Measurements from ENCODE around the gene DRD2. TPM values are rescaled to one million over a fixed set of nuclear protein-coding genes. Genes with fewer than 3 reads are reported as not detected.

DRD2 gene
- total and polyA plus RNA-seq, 2 of the 13 experiments (the other 11 are each of a cell fraction or from before 2014, with no cell fraction given): not detected

DNA sequence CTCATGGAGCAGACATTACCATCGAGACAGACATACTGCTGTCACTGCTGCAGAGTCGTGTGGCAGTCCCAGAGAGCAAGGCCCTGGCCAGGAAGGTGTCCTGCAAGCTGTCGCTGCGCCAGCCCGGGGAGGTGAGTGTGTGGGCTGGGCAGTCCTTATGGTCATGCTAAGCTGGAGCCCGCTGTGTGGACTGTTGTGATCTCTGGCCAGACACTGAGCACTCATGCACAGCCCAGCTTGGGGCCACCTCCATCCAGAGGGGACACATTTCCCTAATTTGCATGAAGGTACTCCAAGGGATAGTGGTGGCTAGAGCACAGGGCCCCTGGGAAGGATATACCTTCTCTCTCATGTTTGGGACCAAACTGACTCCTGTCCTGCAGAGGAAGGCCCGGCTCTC is 78.0 kb downstream of the DRD2 start:
- 5% methylated on average over 3 of the region's 7 CpGs for WGBS (ENCODE audit: low lambda C conversion rate)
- no peaks in the 10 kb centered on the region for H3K36me3 ChIP-seq (replicated peaks in 1 of 2; ENCODE audit: control insufficient read depth in 1 of 2, insufficient read depth in 2 of 2, low read length in 2 of 2)
- FAIRE-seq (no peak), DNase-seq (ENCODE audit: low spot score) (no peak), ATAC-seq (peak; percentile 34; the same call in 2 of the 3 replicates)
- no peaks in the 10 kb centered on the region for H3K9me3 ChIP-seq (ENCODE audit: low read length)
- H3K4me1 ChIP-seq (ENCODE audit: insufficient read depth, low read length): no peaks in the 10 kb centered on the region
- POLR2A ChIA-PET: no interaction called here
- peaks cover 2 to 15% of the 10 kb centered on the region in 2 experiments; a peak in 4 of 5 replicates for H3K27me3 ChIP-seq (ENCODE audit: control insufficient read depth in 1 of 2, insufficient read depth in 2 of 2, low read length in 2 of 2)
- no peak overlapping the region for H2AFZ ChIP-seq (ENCODE audit: low read length)
- CTCF ChIA-PET (ENCODE audit: low intra/inter-chr PET ratio, low total read pairs): no interaction called here
- no peak overlapping the region for H3K27ac ChIP-seq (ENCODE audit: extremely low read length, insufficient read depth, low read length)
- H4K20me1 ChIP-seq (ENCODE audit: insufficient read depth, low read length): no peaks in the 10 kb centered on the region
- no peak overlapping the region for H3K4me2 ChIP-seq (ENCODE audit: low read depth, low read length)
- no peaks in the 10 kb centered on the region for H3K79me2 ChIP-seq (ENCODE audit: insufficient read depth, low read length)
- no TSS peak for BruUV-seq (replicated peaks)
- in situ Hi-C loops (cut with HindIII; ENCODE audit: extremely low pct_ligation_motif_present, low pct_unique_long_range_greater_than_20kb) (no loop called here), intact Hi-C loops (cut with micrococcal nuclease; ENCODE audit: unreplicated experiment) (no loop called here)
- H3K9ac ChIP-seq (ENCODE audit: insufficient read depth, low read depth, low read length): no peak overlapping the region
- no peak overlapping the region for H3K4me3 ChIP-seq (replicated peaks in 1 of 3; ENCODE audit: insufficient read depth in 1 of 3, low read depth in 2 of 3, low read length in 3 of 3)
- TF ChIP-seq REL (CRISPR knock-in tag; conservative IDR thresholded peaks at IDR 0.05) (no peak), SMAD3 (CRISPR knock-in tag; IDR thresholded peaks at IDR 0.05) (no peak), SIN3A (IDR thresholded peaks at IDR 0.05; ENCODE audit: borderline replicate concordance, low read depth, low read length) (no peak), GZF1 (CRISPR knock-in tag; IDR thresholded peaks at IDR 0.05) (no peak), EP300 (IDR thresholded peaks at IDR 0.05; ENCODE audit: low read depth in 2 of 2, low read length in 2 of 2) (no peak), EP300 (CRISPR knock-in tag; IDR thresholded peaks at IDR 0.05; ENCODE audit: borderline replicate concordance) (no peak), RBAK (CRISPR knock-in tag; IDR thresholded peaks at IDR 0.05) (no peak), TOE1 (CRISPR knock-in tag; IDR thresholded peaks at IDR 0.05) (no peak), GLI4 (CRISPR knock-in tag; IDR thresholded peaks at IDR 0.05; ENCODE audit: borderline replicate concordance) (no peak), HHEX (CRISPR knock-in tag; IDR thresholded peaks at IDR 0.05) (no peak), ZNF274 (CRISPR knock-in tag; IDR thresholded peaks at IDR 0.05) (no peak), ZNF567 (CRISPR knock-in tag; IDR thresholded peaks at IDR 0.05; ENCODE audit: borderline replicate concordance) (no peak)
- TF ChIP-seq, protein P1, sequence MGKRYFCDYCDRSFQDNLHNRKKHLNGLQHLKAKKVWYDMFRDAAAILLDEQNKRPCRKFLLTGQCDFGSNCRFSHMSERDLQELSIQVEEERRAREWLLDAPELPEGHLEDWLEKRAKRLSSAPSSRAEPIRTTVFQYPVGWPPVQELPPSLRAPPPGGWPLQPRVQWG (CRISPR knock-in tag; IDR thresholded peaks at IDR 0.05; ENCODE audit: borderline replicate concordance, low read depth): no peak
- TF ChIP-seq, protein P2, sequence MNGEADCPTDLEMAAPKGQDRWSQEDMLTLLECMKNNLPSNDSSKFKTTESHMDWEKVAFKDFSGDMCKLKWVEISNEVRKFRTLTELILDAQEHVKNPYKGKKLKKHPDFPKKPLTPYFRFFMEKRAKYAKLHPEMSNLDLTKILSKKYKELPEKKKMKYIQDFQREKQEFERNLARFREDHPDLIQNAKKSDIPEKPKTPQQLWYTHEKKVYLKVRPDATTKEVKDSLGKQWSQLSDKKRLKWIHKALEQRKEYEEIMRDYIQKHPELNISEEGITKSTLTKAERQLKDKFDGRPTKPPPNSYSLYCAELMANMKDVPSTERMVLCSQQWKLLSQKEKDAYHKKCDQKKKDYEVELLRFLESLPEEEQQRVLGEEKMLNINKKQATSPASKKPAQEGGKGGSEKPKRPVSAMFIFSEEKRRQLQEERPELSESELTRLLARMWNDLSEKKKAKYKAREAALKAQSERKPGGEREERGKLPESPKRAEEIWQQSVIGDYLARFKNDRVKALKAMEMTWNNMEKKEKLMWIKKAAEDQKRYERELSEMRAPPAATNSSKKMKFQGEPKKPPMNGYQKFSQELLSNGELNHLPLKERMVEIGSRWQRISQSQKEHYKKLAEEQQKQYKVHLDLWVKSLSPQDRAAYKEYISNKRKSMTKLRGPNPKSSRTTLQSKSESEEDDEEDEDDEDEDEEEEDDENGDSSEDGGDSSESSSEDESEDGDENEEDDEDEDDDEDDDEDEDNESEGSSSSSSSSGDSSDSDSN (CRISPR knock-in tag; IDR thresholded peaks at IDR 0.05): no peak
- TF ChIP-seq, protein P3, sequence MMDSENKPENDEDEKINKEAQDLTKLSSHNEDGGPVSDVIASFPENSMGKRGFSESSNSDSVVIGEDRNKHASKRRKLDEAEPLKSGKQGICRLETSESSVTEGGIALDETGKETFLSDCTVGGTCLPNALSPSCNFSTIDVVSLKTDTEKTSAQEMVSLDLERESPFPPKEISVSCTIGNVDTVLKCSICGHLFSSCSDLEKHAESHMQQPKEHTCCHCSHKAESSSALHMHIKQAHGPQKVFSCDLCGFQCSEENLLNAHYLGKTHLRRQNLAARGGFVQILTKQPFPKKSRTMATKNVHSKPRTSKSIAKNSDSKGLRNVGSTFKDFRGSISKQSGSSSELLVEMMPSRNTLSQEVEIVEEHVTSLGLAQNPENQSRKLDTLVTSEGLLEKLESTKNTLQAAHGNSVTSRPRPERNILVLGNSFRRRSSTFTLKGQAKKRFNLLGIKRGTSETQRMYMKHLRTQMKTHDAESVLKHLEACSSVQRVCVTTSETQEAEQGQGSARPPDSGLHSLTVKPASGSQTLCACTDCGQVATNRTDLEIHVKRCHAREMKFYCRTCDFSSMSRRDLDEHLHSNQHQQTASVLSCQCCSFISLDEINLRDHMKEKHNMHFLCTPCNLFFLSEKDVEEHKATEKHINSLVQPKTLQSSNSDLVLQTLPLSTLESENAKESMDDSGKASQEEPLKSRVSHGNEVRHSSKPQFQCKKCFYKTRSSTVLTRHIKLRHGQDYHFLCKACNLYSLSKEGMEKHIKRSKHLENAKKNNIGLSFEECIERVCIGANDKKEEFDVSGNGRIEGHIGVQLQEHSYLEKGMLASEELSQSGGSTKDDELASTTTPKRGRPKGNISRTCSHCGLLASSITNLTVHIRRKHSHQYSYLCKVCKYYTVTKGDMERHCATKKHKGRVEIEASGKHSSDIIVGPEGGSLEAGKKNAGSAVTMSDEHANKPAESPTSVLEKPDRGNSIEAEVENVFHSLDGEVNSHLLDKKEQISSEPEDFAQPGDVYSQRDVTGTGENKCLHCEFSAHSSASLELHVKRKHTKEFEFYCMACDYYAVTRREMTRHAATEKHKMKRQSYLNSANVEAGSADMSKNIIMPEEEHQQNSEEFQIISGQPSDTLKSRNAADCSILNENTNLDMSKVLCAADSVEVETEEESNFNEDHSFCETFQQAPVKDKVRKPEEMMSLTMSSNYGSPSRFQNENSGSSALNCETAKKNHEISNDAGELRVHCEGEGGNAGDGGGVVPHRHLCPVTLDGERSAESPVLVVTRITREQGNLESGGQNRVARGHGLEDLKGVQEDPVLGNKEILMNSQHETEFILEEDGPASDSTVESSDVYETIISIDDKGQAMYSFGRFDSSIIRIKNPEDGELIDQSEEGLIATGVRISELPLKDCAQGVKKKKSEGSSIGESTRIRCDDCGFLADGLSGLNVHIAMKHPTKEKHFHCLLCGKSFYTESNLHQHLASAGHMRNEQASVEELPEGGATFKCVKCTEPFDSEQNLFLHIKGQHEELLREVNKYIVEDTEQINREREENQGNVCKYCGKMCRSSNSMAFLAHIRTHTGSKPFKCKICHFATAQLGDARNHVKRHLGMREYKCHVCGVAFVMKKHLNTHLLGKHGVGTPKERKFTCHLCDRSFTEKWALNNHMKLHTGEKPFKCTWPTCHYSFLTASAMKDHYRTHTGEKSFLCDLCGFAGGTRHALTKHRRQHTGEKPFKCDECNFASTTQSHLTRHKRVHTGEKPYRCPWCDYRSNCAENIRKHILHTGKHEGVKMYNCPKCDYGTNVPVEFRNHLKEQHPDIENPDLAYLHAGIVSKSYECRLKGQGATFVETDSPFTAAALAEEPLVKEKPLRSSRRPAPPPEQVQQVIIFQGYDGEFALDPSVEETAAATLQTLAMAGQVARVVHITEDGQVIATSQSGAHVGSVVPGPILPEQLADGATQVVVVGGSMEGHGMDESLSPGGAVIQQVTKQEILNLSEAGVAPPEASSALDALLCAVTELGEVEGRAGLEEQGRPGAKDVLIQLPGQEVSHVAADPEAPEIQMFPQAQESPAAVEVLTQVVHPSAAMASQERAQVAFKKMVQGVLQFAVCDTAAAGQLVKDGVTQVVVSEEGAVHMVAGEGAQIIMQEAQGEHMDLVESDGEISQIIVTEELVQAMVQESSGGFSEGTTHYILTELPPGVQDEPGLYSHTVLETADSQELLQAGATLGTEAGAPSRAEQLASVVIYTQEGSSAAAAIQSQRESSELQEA (CRISPR knock-in tag; IDR thresholded peaks at IDR 0.05; ENCODE audit: not compliant biosample characterization): no peak
